Posterior cingulate gyrus (tissue), 11 donors: ENCODE data around the gene BAK1.

Source experiments
- DNase-seq, 10 donors: peaks; one replicate each; pipeline versions ENCODE4 v3.0.0 to v3.0.0-alpha.2; 2020 to 2021; ENCODE audit warnings: mixed read lengths in 3 of 10
- intact Hi-C: fragments of 100-400 bp; cut with DNase I; formaldehyde crosslinking; loops from one replicate; pipeline ENCODE4 v1.15.1; 2023

Gene BAK1

DNA sequence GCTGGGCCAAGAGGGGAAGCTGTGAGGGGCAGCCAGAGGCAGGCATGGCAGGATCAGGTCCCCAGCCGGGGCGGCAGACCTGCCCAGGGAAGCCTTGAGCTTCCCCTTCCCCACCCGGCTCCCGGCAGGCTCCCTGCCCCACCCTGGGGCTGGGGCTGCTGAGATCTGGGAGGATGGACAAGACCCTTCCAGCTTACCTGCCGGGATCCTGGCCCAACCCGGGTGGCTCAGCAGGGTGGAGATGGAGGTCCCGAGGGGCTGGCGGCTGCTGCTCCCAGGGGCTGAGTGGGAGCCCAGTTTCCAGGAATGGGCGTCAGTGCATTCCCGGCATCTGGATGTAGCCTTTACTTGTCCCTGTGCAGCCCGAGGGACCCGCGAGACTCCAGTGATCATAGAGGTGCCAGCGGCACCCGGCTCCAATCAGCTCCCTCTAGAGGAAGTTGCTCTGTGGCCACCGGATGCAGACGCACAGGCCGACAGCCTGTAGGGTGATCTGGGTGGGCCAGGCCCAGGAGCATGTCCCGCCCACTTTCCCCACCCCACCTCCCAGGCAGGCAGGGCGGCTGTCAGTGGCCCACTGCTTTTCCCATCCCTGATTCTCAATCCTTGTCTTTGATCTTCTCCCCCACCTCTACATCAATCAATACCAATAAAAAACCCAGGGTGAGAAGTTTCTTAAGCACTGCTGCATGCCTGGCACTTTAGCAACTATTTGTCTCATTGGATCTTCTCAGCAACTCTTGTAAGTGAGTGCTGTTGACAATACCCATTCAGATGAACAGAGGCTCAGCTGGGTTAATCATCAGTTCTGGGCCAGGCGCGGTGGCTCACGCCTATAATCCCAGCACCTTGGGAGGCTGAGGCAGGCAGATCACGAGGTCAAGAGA, at the start of gene BAK1:
Gene BAK1, minus strand, starts transcription at position 449 of the 887 bp plus-strand sequence. CDS start 2,672 bp downstream, outside the sequence.
- peak; percentile 82 to 99 (median 94) for DNase-seq

DNA sequence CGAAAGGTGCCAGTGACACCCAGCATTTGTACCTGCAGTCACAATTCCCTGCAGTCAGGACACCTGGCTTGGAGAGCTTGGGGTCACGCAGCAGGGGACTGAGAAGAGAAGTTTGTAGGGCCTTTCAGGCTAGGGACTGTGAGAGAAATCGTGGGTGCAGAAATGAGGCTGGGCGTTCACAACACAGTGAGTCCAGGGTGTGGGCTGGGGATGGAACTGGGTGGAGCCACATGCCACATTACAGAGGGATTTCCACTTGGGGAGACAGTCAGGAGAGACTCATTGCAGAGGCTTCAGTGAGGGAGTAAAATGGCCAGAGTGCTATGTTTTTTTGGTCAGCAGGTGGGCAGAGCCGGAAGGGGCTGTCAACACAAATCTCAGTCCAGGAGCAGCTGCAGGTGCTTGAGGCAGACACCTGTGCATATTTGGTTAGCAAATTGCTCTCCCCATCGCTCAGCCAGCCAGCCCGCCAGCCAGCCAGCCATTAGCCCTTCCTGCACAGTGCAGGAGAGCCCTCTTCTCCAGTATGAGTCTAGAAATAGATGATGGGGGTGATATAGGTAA, 48.4 kb upstream of the BAK1 start:
- DNase-seq: no peak
- intact Hi-C loops: no loop called here

More for the DNA sequence above, at the start of gene BAK1:
- intact Hi-C loops: loop anchor here (10.0 kb wide), 2 partner anchors 125 to 185 kb away; partner anchors contain the start of gene ZBTB9

- DNase-seq: peak in 1 of 10 donors; percentile 59
- intact Hi-C loops: no loop called here
Observed at GRCh38 chr6:33627876-33628275, 47.8 kb upstream of the BAK1 start.

DNA sequence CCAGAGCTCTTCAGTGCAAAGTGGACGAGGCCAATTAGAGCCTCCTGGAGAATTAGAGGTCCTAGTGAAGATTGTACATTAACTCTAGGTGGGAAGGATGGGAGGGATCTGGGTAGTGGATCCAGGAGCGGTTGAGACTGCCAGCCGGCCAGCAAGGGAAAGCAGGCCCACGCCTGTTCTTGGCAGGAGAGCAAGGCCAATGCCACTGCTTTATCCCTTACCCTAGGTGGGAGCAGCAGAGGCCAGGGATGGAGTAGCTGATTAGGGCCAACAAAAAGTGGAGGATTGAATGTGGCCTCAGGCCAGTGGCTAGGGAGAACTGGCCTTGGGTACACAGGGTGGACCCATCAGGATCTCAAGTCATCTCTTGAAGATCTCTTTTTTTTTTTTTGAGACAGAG, 44.8 kb upstream of the BAK1 start:
- DNase-seq: peak in 1 of 10 donors; percentile 2
- intact Hi-C loops: no loop called here

- no peak for DNase-seq
- intact Hi-C loops: no loop called here
Observed at GRCh38 chr6:33623895-33624381, 43.9 kb upstream of the BAK1 start.

GRCh38 chr6:33622456-33623431, 42.7 kb upstream of the BAK1 start:
- peak in 1 of 10 donors; percentile 63 for DNase-seq
- intact Hi-C loops: no loop called here

DNA sequence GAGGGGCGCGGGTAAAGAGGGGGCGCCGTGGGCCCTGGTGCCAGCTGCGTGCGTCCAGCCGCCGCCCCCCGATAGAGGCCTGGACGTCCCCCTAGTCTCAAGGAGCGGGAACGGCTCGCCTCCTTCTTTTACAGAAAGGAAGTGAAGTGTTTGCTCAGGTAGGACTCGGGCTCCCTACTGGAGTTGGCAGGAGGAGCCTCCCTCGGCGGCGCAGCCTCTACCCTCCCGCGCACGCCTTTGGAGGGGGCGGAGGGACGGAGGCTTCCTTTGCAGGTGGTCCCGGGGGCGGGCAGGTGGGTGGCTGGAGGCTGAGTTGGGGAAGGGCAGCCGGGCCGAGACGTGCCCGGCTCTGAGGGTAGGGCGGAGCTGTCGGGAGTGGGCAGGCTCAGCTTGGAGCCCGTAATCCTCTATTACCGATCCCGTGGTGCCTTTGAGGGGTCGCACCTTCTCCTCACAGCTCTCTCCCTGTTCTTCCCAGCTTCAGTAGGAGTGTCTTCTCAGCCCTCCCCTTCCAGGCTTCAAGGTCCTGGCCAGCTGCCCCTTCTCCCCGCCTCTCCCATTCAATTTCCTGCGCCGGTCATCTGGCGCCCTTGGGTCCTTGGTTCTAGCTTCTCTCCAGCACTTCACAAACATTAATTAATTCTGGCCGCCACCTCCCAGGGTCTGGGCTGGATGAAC, 41.8 kb upstream of the BAK1 start:
- DNase-seq: no peak
- intact Hi-C loops: no loop called here

GRCh38 chr6:33620856-33621710, 41.0 kb upstream of the BAK1 start, which contains the start of gene ITPR3:
Gene ITPR3 (plus strand): TSS chr6:33621322. CDS start chr6:33621603, 281 bp downstream.
- intact Hi-C loops: no loop called here
- DNase-seq: no peak

- intact Hi-C loops: no loop called here
- no peak for DNase-seq
Observed at GRCh38 chr6:33620158-33620855, 40.2 kb upstream of the BAK1 start.

DNA sequence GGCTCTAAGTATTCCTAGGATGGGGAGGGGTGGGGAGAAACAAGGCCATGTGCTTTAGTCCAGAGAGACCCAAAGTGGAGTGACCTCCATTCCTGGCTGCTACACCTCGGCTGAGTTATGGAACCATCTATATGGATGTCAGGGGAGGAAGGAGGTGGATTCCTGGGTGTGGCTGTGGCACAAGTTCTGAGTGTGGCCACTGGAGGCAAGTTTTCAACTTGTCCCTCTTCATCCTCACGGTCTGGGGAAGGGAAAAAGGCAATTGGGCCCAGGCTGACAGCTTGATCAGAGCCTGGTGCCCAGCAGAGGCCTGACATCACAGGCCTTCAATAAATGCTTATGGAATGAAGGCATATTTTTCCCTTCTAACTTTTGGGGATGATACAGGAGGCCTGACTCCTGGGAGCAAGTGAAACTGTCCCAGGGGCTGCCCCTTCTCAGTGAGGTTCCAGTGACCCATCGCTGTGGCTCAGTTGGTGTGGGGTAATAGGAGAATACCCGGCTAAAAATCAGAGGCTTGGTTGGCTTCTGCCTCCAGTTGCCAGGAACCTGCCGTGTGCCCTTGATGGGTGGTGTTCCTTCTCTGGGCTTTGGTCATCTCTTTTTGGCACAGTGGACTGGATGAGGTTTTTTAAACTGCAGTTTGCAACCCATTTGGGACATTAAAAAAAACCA, 39.2 kb upstream of the BAK1 start:
- intact Hi-C loops: no loop called here

GRCh38 chr6:33616913-33617312, 36.8 kb upstream of the BAK1 start:
- no peak for DNase-seq
- intact Hi-C loops: no loop called here

More for the DNA sequence above, 39.2 kb upstream of the BAK1 start:
- DNase-seq: no peak

DNA sequence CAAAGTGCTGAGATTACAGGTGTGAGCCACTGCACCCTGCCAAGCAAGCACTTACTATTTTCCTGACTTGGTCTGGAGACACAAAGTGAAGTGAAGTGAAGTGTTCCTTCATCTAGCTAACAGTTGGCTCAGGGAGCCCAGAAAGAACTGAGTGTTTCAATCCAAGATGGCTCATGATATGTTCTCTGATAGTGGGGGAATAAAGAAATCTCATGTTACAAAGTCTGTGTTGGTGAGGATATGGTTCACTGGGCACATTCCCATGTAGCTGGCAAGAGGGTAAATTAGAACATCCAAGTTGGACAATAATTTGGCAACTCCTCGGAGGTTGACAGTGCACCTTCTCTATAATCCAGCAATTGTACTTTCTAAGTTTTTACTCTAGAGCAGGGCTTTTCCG, 36.0 kb upstream of the BAK1 start:
- no peak for DNase-seq
- intact Hi-C loops: no loop called here

GRCh38 chr6:33613795-33614168, 33.7 kb upstream of the BAK1 start:
- no peak for DNase-seq
- intact Hi-C loops: no loop called here

DNA sequence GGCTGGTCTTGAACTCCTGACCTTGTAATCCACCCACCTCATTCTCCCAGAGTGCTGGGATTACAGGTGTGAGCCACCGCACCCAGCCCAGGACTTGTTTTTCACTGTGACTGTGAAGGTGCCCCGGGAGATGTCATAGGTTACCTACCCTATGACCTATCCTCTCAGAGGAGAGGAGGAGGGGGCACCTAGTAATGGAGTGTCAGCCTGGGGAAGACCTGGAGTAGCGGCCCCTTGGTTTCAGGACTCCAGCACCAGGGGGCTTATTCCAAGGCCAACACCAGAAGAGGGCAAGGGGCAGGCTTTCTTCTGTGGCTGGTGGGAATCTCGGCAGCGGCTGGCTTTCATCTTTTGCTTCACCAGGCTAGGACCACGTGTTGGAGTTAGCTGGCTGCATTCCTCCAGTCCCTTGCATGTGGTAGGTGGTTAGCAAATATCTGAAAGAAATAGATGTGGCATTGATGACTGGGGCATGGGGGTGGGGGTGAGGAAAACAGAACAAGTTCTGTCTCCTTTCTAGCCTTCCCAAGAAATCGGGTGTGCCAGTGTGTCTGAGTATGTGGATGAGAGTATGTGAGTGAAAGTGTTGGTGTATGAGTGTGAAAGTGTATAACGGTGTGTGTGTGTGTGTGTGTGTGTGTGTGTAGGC, 33.2 kb upstream of the BAK1 start:
- no peak for DNase-seq
- intact Hi-C loops: no loop called here

GRCh38 chr6:33610779-33611732, 31.0 kb upstream of the BAK1 start:
- intact Hi-C loops: no loop called here
- DNase-seq: peak; percentile 44 to 96 (median 69)

DNA sequence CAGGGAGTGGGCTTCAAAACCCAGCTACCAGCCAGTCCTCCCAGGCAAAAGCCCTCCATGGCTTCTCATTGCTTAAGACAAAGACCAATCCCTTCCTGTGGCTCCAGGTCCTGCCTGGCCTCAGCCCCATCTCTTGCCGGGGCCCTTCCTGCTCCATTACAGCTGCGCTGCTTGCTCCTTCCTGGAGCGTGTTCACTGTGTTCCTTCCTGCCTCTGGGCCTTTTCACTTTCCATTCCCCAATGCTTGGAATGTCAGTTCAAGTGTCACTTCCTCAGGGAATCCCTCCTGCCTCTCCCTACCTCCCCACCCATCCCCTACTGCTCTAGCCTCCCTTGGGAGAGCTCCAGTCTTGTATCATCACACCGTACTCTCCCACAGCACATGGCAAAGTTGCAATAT, 30.0 kb upstream of the BAK1 start:
- intact Hi-C loops: no loop called here
- no peak for DNase-seq
